ENCODE measurements around the gene AMER3.

Gene AMER3

DNA sequence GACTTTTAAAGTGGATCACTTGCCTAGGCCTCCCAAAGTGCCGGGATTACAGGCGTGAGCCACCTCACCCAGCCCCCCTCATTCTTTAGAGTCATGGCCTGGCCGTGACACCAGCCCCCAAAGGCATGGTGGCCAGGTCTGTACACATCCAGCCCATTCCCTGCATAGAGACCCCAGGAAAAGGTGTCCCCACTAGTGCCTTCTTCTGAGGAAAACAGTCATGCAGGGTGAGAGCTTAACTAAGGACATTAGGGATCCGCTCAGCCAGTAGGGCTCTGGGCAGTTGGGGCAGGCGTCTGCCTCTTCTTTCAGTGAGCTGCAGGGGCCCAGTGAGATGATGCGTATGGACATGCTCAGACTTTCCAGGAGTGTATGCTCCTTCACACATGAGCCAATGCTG, 5.7 kb upstream of the AMER3 start:
- no peak for DNase-seq (ENCODE audit: low read depth in 3 of 3)

DNA sequence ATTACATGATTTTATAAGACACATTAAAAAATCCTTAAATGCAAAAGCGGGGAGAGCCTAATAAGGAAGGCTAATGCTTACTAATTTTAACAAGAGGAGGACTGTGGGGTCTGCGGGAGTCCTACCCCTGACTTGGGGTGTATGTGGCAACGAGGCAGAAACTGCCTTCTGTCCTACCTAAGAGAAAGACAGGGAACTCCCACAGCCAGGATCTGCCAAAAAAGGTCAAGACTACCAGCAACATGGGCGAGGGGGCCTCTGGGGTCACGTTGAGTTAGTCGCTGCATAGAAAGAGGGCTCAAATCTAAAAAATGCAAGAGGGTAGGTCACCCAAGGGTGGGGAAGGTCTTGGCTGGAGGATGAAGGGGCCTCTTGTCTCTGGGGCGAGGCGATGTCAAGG, 529 bp upstream of the AMER3 start:
- no peak for DNase-seq (ENCODE audit: low read depth in 3 of 3)

DNA sequence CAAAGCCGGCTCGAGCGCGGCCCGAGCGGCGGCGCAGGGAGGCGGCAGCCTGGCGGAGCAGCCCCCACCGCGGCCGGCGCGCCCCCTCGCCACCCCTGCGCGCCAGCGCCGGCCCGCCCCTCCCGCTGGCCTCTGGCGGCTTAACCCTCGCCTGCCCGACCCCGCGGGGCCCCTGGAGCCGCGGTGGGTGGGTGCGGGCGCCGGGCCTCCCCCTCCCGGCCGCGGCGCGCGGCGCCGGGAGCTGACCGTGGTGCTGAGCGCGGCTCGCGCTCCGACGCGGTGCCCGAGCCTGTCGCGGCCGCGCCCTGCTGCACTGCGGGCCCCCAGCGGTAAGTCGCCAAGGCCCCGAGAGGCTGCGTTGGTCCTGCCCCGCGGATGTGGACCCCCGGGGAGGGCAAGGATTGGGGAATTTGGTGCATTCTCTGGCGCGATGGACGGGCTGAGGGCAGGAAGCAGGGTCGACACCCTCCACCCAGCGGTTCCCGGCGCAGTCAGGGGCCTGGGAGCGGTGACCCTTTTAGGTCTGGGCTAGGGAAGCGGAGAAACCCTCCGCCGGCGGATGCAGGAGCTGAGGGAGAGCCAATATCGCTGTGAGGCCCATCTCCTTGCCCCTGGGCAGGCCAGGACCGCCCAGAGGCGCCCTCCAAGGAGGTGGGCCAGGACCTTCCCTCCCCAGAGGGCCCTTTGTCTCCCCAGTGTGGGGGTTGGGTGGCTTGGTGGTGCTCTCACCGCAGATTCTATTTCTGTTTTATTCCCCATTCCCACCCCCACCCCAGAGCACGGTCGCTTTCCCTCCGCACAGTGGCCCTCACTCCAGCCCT, 923 bp downstream of the AMER3 start:
- DNase-seq (ENCODE audit: low read depth in 3 of 3) = no peak

DNA sequence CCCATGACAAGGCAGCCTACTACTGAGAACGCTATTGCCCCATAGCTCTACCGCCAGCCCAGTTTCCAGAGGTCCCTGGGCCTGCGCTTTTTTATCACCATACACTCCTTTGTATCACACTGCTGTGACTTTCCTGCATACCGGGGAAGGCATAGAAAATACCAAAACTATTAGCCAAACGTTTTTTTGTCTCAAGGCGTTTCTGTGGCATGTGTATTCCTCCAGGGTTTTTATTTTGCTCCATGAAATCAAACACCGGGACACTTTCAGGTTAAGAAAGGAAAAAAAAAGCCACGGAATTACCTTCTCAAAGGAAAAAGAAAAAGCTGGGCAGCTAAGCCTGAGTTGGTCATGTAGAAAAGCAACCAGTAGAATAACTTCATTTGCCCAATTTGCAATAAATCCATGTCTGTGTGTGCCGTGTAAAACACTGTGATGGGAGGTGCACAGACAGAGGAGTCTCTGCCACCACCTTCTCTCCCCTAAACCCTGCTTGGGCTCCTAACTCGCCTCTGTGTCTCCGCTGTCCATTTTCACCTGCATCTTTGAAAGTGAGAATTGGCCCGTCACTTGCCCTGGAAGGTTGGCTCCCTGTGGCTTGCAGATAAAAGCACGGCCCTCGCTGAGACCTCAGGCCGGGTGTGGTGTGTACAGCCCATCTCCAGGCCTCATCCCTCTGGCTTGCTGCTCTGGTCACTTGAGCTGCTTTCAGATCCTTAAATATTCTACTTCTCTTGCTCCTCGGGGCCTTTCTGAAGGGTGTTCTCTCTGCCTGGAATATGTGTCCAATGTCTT, 1.7 kb downstream of the AMER3 start:
- no peak for DNase-seq (ENCODE audit: low read depth in 3 of 3)

DNA sequence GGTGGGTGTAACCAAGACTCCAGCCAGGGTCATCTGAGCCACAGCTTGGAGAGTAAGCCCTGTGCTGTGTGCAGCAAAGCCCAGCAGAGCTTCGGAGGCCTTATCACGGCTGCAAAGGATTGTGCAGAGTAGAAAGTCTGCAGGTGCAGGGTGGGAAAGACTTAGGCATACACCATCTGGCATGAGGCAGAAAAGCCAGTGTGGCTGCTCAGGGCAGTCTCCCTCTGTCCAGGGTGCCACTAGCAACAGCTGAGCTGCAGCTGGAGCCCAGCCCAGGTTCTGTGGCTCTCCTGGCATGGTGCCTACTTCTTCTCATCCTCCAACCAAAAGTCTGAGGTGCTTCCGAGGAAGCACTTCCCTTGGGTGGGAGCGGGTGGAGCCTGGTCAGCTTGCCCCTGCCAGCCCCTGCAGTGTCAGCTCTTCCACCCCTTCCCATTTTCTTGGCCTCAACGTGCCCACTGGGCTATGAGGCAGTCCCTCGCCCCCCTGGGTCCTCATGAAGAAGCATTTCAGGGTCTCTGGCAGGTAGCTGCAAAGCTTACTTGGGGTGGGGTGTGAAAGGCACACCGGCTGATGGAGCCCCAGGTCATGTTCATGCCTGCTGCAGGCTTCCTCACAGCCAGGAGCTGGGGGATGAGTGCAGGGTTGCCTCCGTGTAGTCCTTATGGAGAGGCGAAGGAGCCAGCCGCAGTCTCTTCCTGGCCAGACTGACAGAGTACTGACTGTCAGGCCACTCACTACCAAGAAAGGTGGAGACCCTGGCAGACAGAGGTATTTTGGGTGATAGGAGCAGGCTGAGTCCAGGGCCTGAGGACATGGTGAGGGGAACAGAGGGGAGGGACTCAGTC, 4.8 kb downstream of the AMER3 start:
- DNase-seq (ENCODE audit: low read depth in 3 of 3) = no peak

DNA sequence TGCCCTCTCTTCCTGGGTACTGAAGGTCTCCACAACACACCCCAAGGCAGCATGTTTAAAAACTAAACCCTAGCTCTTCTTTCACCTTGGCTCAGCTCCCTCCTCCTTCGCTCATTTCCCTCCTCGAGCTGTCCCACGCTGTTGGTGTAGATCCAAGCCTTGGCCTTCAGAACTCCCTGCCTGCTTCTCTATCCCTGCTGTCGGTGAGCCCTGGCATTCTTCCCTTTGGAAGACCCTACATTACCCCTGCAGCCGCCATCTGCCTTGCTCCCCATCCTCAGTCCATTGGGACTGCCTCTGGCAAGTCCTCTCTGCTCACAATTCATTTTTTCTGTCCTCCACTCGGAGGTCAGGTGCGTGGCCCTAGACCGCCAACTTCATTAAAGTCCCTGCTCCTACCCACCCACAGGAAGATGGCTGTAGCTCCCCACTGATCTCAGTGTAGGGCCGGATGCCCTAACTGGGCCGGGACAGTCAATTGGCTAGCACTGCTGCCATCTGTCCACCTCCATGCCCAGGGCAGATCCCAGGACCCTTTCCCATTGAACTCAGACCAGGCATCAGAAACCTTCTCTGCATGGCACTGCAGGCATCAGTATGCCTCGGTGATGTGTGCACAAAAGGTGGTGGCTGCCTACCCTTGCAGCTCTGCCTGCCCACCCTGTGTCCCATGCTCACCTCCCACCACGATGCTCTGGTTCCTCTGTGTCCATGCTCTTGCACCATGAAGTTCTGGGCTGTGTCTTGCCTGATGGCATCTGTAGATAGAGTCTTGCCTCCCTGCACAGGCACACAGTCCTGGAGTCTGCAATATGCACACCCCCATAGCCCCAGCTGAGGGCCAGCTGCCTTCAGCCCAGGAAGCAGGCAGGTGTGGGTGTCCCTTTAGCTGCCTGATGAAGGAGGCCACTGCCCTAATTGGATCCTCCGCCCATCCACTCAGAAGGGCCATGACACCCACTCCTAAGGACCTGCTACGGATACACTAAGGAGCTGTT, 5.7 kb downstream of the AMER3 start:
- DNase-seq (ENCODE audit: low read depth in 3 of 3) = no peak

DNA sequence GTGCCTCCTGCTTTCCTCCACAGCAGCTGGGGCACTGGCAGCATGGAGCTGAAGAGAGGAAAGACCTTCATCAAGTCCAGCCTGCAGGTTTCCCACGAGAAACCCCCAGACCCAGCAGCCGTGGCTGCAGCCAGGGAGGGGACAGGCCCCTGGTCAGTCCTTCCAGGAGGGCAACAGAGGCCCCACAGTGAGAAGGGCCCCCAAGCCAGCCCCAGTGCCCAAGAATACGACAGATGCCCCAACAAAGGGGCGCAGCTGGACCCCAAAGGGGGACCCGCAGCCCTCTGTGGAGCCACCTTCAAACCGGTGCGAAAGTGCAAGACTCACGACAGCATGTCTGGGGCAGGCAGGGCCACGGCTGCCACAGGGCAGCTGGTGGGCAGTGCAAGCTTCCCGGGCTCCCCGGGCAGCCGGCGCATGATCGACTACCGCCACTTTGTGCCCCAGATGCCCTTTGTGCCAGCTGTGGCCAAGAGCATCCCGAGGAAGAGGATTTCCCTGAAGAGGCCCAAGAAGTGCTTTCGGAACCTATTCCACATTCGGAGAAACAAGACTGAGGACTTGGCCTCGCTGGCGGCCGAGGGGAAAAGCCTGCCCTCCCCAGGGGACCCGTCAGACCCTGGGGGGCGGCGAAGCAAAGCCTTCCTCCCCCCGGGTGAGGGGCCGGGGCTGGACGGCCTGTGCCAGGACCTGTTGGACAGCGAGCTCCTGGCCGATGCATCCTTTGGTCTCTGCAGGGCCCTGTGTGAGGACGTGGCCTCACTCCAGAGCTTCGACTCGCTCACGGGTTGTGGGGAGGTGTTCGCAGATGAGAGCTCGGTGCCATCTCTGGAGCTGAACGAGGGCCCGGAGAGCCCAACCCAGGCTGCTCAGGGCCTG, 6.9 kb downstream of the AMER3 start:
- DNase-seq (ENCODE audit: low read depth in 3 of 3) = no peak

DNA sequence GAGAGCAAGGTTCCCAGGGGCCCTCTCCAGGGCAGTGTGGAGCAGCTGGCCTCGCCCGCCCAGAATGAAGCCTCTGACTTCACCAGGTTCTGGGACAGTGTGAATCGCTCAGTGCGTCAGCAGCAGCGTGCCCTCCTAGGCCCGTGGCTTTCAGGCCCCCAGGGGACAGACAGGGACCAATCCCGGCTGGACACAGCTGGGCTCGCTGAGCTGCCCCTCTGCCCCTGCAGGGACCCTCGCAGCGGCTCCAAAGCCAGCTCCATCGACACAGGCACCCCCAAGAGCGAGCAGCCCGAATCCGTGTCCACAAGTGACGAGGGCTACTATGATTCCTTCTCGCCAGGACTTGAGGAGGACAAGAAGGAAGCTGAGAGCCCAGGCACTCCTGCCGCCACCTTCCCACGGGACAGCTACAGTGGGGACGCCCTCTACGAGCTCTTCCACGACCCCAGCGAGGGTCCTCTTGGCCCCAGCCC, 7.6 kb downstream of the AMER3 start:
- no peak for DNase-seq (ENCODE audit: low read depth in 3 of 3)

DNA sequence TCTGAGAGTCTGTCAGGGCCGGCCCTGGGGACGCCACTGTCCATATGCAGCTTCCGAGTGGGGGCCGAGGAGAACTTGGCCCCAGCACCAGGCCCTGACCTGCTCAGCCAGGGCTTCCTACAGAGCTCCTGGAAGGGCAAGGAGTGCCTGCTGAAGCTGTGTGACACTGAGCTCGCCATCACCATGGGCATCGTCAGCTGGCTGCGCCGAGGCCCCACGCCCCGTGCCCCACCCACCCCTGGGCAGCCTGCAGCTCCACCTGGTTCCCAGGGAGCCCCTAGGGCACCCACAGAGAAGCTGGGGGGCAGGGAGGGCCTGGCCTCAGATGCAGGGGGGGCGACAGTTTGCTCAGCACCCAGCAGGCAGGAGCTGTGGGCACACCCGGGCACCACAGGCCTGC, 8.1 kb downstream of the AMER3 start:
- DNase-seq (ENCODE audit: low read depth in 3 of 3) = no peak

DNA sequence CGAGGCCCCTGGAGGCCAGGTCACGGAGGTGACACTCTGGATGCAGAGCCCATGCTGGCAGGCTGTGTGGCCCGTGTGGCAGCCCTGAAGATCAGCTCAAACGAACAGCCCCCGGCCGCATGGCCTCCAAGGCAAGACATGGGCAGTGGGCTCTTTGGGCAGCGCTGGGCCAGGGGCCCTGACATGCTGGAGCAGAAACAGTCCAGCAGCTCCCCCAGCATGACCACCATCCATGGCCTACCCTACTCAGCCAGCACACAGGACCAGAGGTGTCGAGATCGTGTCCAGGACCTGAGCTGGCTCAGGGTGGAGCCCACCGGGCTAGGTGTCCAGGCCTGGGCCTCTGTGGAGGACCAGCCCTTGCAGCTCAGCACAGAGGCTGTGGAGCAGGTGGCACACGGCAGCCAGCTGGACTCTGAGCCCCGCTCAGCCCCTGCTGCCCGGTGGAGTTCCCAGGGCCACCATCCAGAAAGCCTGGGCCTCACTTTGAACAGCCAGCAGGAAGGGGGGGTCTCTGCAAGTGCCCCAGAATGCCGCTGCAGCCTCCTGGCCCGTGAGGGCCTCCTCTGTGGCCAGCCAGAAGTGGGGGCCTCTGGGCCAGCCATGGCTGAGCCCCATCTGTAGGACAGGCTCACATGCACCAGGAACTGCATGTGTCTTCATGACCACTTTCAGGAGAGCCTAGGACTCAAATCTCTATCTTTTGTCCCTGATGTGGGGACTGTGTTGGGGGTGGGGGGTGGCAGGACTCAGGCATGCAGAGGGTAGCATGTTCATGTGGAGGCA, 8.9 kb downstream of the AMER3 start:
- DNase-seq (ENCODE audit: low read depth in 3 of 3) = no peak

DNA sequence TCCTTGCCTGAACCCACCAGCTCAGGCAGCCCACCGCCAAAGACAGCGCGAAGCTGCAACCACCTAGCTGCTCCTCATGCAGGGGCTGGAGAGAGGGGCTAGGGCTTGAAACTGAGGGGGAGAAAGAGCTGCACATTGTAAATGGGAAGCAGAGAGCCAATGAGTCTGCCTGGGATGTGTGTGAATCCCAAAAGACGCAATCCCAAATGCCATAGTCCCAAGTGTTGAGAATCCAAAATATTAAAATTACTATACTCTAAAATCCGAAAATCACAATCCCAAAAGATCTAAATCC, 9.4 kb downstream of the AMER3 start:
- DNase-seq (ENCODE audit: low read depth in 3 of 3) = no peak

DNA sequence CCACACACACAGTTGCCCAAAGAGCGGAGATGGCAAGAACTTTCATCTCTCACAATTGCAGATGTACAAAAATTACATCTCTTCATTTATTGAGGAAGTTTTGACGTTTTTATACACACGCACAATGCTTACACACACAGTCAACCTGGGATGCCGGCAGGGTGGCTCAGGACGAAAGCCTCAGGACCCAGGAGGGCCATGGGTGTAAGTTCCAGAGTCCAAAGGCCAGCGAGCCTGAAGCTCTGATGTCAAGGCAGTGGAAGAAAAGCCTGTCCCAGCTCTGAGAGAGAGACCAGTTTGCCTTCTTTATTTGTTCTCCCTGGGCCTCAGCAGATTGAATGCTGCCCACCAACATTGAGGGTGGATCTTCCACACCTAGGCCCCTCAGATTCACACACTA, 10.1 kb downstream of the AMER3 start:
- no peak for DNase-seq (ENCODE audit: low read depth in 3 of 3)

DNA sequence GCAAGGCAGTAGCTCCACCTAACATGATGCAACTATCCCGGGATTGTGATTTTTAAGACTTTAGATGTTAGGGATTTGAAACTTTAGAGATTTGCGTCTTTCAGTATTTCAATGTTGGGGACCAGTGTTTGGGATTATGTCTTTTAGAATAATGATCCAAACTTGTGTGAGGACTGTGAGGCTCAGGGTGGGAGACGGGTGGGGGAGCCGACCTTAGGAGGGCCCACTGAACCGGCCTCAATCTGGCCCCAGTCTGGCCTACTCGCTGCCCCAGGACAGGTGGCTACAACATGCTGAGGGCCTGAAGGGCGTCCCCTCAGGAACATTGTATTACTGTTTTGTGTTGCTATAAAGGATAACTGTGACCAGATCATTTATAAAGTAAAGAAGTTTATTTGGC, 10.7 kb downstream of the AMER3 start:
- no peak for DNase-seq (ENCODE audit: low read depth in 3 of 3)

DNA sequence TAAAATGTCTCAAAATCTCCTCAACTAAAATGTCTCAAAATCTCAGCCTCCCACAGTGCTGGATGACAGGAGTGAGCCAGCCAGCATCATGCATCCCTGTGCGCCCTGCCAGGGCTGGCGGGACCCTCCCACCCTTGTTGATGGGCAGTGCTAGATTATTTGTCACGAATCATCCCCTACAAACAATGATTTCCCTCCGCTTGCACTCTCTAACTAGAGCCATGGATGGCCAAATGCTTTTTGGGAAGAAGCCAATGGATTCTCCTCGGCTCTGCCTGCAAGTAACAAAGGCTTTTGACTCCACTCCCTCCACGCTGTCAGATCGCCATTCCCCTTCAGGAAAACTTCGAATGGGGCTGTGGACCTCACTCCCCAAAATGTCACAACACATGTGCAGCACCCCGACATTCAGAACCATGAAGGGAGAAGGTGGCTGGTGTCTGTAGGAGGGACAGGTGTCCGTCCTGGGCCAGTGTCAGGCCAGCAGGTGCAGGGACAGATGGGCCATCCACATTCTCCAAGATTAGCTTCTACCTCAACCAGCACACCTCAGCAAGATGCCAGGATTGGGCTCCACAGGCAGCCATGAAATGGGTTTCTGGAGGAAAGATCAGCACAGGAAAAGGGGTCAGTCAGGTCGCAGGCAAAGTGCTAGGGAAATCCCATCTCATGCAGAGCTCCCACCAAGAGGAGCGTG, 11.5 kb downstream of the AMER3 start:
- DNase-seq (ENCODE audit: low read depth in 3 of 3) = no peak

DNA sequence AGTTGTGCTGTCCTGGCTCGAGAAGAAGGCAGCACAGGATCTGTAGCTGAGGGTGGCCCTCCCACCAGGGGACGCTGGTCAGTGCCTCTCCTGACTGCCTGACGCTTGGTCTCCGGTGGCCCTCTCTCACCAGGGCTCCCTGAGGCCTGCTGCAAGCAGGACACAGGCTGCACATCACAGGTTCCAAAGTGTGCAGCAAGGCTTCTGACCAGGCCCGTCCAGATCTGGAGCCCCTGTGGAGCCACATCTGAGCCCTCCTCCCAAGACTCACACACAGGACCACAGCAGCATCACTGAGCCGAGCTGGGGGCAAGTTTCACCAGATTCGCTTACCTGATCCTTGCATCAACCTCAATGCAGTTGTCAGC, 12.1 kb downstream of the AMER3 start:
- DNase-seq (ENCODE audit: low read depth in 3 of 3) = no peak

DNA sequence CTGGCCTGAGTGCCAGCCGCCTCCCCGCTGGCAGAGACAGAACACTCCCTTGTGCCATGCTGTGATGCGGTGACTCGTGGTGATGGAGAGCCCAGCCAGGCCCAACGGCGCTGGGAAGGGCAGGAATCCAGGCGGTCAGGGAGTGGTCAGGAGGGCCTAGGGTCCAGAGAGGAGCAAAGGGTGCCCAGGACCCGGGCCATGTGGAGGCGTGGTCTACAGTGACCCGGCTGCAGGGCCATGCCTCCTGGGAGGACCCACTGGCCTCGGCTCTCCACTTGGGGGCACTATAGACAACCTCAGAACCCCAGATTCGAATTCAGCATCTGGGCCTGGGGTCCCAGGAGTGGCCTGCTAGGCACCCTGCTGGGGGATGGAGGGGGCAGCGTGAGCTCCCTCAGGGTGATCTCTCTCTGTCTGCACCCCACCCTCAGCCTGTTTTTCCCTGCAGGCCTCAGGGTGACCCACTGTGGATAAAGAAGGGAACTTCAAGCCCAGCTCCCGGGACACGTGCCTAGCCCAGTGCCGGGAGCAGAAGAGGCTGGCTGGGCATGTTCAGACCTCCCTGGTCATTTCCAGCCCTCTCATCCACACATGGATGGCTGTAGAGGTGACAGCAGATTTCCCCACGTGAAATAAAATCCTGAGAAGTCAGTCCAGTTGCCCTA, 13.0 kb downstream of the AMER3 start:
- no peak for DNase-seq (ENCODE audit: low read depth in 3 of 3)

DNA sequence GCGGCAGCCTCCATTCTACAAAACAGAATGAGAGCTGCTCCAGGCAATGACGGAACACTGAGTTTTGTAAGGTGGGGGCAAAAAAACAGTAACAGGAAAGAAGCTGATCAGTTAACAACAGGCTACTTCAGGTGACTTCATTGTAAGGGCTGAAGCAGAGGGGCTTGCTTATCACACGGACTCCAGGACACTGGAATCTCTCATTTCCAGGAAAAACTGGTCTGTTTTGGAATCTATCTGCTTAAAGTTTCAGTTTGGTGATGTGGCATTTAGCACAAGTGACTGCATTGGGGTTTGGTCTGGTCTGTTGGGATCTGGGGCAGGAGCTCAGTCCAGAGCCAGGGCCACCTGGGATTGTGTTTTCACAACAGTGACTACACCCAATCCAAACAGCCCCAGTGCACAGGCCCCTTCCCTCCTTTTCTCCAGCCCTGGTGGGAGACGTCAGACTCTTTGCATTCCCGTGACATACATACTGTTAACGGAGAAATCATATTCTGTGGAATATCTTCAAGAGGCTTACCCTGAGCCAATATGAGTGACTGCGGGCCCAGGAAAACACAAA, 14.1 kb downstream of the AMER3 start:
- no peak for DNase-seq (ENCODE audit: low read depth in 3 of 3)

DNA sequence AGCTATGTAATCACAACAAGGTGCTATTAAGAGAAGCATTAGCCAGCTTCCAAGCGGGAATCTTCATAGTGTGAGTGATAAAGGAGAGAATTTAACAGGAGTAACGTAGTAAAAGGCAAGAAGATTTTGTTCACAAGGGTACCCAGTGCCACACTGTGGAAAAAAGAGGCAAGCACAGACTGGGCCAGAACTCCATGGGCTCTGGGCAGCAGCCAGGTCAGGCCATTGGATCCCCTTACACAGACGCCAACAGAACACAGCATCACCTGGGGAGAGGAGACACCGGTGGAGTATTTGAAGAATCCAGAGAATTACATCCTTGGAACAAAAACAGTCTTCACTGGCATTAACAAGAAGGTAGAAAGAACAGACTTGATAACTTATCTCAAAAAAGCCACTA, 21.2 kb downstream of the AMER3 start:
- DNase-seq (ENCODE audit: low read depth in 3 of 3) = no peak
